T-helper 1 cell treated with Interleukin-12 subunit alpha and Interleukin-12 subunit beta and Interleukin-4 antibody, amounts not matched to agents 30 ng/mL and 1 ng/mL, for 36 hours (primary cell): ENCODE data around the gene AOC1. TPM values are rescaled to one million over a fixed set of nuclear protein-coding genes. Genes with fewer than 3 reads are reported as not detected.
"Not testable (repeated sequence)": the region's sequence is repeated elsewhere in the genome, so short reads cannot be mapped to it uniquely, and the experiment has no call there.

Source experiments
- intact Hi-C: fragments of 100-400 bp; cut with micrococcal nuclease; formaldehyde crosslinking; loops from one replicate; pipeline ENCODE4 v1.15.1; 2024
- total RNA-seq: library from RNA; stranded (reverse); gene quantifications from 2 replicates; pipeline ENCODE4 v1.2.3, GENCODE V29; 2022

AOC1 gene
- total RNA-seq, 1 donor from 2014 or later, result not detected

DNA sequence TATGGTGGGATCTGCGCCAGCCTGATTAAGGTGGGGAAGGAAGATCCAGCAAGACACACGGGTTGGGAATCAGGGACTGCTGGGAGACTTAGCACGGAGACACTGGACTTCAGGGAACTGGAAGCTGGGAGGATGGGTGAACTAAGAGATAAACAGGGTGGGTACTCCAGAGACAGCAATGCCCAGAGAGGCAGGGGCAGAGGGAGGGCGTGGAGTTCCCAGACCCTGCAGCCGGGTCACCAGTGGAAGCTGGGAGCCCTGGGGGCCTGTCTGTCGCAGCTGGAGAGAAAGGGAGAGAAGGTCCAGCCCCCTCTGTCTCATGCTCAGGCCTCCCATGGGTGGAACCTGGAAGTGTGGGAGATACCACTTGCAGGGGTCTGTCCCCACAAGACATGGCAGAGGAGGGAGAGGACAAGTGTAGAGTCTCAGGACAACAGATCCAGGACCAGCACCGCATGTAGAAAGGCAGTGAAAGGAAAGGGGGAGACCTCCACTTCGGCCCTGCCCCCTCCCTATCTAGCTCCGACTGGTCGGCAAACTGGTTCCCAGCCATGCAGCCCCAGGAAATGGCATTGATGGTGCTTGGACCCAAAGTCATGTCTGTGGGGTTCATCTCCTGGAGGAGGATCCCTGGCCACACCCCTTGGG lies 44.4 kb downstream of the AOC1 start:
- intact Hi-C loops, result no loop called here

DNA sequence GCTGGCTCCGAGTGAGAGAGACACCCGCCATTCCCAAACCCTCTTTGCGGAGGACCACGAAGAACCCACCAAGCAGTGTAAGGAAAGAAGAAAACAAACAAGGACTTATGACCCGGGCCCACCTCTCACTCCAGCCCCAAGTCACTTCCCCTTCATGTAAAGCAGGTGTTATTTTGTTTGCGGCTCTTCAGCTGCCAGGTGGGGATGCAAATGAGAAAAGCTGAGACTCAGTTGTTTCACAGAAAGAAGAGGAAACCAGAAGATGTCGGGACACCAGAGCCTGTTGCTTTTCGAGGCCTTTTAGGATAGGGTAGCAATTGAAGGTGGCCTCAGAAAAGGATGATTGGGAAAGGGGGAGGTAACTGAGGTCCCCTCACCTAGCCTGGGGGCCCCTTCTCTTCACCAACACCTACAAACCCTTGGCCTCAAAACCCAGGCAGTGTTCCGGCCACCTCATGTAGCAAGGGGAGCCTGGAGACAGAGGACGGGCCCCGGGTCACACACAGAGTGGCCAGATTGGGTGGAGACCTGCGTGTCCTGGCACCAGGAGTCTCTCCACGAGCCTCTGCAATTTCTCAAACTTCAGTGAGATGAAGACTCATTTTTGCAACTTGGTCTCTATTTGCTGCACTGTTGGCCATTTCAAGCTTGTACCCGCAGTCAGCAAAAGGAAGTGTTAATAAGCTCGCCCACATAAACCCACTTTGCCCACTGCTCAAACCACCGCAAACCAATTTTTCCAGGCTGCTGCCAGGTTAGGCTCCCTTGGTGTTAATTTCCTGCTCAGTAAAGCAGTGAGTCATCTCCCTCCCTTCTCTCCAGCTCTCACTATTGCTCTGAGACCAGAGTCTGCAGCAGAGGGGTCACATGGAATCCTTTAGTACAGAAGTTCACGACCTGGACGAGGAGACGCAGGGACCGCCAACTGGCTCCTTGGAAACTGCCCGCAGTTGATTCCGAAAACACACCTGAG lies 45.5 kb downstream of the AOC1 start:
- intact Hi-C loops, result loop anchor here (1.0 kb wide), 3 partner anchors 91 to 214 kb away; no protein-coding TSS in a partner anchor

DNA sequence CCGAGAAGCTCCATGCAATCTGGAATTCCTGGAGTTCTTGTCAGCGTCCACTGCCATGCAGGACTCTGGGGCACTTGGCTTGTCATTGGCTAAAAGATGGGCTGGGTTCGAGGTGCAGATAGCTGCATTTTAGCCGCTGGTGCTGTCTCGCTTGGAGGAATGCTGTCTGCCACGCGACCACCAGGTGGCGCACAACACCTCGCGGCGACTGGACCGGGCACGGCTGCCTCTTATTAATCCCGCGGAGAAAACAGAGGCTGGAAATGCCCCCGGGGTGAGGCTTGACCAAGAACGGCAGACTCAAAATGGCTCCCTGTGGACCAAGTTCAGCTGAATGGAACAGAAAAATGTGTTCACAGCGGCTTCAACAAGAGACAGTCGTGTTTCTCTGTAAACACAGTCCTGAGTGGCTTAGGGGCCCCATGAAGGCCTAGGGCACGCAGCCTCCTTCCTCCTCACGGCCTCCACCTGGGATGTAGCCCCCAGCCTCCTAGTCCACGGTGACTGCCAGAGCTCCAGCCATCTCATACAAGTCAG lies 46.2 kb downstream of the AOC1 start:
- intact Hi-C loops, result loop anchor here (1.0 kb wide), 3 partner anchors 90 to 213 kb away; no protein-coding TSS in a partner anchor

DNA sequence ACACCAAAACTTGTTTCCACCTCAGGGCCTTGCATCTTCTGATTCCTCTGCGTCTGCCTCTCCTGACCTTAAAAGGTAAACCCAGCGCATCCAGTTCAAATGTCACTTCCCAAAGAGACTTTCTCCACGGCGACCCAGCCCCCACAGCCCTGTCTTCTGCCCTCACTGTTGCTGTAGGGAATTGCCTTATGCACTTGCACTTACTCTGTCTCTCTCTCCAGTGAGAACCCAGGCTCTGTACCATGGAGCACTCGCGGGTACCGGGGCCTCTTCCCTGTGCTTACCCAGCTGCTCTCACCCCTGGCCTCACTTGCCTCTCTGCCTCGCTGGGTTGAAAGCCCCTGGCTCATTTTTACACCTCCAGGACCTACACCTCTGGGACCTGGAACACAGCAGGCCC lies 48.4 kb downstream of the AOC1 start:
- intact Hi-C loops, result no loop called here

DNA sequence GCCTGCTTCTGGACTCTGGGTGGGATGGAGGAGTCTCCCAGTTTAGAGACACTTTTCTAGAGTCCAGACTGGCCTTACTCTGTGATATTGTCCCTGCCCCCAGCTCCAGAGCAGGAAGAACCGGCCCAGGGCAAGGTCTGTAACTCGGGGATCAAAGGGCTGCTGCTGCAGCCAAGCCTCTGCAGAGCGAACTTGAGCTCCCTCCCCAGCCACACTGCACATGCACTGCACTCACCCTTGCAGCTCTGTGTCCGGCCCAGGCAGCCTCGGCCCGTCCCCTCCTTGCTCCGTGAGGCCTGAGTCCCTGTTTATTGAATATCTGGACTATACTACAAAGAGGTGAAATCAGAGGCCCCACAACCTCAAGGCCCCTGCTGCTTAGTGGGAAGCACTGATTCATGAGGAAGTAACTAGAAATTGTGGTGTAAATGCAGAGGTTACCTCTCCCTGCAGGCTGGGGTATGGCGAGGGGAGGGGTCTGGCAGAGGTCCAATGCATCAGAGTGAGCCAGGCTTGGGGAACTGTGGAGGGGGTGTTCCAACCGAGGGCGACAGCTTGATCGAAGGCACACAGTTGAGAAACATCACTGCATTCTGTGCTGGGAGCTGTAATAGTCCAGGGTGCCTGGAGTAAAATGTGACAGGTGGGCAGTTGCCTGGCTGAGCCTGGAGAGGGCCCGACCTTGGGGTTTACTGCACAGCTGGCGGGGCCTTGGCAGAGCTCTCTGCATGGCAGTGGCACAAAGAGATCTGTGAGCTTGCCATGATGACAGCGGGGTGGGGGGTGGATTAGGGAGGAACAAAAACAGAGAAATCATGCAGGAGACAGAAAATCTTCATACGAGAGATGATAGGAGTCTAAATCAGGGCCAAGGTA lies 49.1 kb downstream of the AOC1 start:
- intact Hi-C loops, result no loop called here

DNA sequence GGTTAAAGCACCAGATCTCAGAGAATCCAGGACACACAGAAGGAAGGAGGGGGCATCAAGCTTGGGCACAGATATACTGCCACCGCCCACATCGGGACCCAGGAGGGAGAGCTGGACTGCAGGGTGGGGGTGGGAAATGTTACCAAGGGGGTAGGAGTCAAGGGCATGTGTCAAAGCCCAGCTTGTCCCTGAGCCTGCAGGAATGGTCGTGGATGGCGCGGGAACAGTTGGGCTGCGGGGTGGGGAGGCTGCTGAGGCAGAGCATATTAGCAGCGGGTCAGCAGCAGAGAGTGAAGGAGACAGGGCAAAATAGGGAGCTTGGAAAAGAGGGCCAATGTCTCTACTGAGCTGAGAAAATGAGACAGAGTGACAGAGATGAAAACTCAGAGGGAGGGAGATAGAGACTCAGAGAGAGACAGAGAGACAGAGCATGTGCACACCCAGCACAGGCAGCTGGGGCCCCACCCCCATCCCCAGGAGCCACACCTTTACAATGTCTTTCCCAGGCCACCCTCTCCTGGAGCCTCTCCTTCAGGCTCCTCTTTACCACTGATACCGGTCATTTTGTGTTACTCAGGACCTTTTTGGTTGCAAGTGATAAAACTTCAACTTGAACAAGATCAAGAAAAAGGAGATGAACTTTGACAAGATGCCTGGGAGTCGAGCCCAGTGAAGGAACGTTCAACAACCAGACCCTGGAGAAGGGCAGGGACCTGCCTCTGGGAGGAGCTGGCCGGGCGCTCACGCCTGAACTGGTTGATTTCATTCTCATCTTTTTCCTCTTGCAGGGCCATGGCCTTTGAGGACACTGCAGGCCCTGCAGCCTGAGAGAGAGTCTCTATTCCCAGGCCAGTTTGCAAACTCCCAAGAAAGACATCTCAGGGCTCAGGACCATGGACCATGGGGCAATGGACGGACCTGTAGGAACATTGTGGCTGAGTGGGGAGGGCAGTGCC lies 50.0 kb downstream of the AOC1 start:
- intact Hi-C loops, result no loop called here

DNA sequence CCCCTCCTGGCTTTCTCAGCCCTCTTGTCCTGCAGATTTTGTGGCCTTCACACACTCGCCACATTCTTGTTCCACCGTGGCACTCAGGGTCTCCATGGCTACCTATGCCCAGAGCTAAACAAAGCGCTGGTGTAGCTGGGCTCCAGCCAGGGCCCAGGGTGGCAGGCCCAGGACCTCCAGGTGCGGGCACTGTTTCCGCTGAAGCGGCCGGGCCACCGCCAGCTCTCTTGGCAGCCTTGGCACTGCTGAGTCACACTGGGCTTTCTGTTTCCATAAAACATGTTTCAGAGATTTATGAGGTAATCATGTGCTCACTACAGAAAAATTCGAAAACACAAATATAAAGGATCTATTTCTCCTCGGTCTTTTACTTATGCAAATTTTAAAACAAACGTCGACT lies 51.3 kb downstream of the AOC1 start:
- intact Hi-C loops, result no loop called here

DNA sequence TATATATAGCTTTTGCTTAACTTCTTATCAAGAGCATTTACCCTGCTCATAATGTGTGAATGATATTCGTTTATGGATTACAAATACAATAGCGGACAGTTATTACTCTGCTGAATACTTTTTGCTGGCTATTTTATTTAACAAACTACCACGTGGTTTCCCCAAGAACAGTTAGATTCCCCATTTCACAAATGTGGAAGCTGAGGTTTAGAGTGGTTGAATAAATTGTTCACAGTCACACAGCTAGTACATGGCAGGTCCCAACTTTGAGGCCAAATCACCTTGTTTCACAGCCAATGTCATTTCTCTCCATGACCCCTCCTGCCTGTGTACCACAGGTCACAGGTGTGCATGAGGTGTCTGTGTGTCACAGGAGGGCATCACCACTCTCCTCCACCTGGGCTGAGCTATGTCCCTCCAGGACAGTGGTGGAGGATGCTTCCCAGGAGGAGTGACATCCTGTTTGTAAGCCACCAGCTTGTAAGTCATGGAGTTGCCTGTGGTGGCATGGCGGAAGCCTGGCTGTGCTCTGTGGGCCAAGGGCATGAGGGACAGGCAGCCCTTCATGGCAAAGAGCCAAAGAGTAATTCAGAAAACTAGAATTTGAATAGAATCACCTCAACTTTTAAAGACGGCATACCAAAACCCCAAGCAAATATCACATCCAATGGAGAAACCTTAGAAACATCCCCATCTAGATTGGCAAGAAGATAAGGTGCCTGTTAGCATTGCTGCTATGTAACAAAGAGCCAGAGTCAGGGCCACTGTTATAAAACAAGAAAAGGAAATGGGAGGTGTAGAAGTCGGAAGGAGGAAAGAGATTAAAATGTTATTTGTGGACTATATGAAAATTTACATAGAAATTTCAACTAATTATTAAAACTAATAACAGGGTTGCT lies 51.9 kb downstream of the AOC1 start:
- intact Hi-C loops, result no loop called here

DNA sequence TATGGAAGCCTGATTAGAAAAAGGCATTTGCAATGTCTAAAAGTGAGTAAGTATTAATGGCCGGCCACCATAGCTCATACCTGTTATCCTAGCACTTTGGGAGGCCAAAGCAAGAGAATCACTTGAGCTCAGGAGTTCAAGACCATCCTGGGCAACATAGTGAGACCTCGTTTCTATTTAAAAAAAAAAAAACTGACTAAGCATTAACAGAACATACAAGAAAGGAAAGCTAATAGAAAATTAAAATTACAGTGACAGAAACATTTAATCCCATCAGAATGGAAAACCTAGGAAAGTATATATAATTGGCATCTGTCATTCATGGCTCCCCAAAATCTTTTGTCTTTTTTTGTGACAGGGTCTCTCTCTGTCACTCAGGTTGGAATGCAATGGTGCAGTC lies 55.9 kb downstream of the AOC1 start:
- intact Hi-C loops, result no loop called here

DNA sequence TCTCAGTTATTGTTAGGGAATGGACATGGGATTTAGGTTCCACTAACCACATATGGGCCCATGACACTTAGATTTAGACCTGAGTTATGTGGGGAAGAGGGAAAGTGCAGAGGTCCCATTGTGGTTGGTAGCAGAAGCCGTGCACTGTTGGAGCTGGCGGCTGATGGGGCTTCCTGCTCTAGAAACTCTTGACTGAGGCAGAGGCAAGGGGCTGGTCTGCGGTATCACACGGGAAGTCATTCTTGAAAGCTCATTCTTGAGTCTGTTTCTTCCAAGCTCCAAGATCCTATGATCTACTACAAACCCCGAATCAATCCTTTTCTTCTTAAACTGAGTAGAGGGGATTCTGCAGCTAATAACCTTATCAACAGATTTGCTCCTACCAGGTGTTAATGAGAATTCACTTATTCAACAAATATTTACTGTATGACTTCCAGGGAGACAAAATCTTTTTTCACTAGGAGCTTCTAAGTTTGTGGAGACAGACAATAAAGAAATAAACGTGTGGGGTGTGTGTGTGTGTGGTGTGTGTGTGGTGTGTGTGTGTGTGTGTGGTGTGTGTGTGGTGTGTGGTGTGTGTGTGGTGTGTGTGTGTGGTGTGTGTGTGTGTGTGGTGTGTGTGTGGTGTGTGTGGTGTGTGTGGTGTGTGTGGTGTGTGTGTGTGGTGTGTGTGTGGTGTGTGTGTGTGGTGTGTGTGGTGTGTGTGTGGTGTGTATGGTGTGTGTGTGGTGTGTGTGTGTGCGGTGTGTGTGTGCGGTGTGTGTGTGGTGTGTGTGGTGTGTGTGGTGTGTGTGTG lies 57.1 kb downstream of the AOC1 start:
- intact Hi-C loops, result no loop called here

DNA sequence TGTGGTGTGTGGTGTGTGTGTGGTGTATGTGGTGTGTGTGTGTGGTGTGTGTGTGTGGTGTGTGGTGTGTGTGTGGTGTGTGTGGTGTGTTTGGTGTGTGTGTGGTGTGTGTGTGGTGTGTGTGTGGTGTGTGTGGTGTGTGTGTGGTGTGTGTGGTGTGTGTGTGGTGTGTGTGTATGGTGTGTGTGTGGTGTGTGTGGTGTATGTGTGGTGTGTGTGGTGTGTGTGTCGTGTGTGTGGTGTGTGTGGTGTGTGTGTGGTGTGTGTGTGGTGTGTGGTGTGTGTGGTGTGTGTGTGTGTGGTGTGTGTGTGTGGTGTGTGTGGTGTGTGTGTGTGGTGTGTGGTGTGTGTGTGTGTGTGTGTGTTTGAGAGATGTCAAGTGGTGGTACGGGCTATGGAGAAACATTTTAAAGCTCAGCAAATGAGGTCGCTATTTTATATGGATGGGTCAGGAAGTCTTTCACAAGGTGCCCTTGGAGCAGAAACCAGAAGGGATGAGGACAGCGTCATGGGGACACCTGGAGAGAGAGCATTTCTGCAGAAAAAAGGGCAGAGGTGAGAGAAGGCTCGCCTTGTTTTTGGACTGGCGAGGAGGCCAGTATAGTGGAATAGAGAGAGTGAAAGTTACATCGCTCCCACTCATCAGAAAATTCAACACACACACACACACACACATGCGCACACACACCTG lies 58.1 kb downstream of the AOC1 start:
- intact Hi-C loops, result not testable (repeated sequence)

DNA sequence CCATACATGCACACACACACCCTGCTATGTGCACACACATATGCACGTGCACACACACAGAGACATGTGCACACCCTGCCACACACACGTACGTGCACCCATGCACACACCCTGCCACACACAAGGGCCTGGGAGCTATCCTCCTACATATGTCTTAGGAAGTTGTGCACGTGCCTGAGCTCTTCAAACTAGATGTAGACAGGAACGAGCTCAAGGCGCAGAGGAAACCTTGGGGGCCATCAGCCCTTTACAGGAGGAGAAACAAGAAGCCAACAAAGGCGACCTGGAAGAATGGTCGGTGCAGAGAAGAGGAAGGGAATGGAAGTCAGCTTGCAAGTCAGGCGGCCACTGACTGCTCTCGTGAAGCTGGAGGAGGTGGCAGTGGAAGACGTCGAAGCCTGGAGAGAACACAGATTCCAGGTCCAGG lies 58.7 kb downstream of the AOC1 start:
- intact Hi-C loops, result no loop called here

Other genes starting within 250 kb of the AOC1 start
- 167 and 170 TPM in 2 replicates for gene GIMAP6, start 220.1 kb upstream of the AOC1 start, total RNA-seq
- gene GIMAP2, start 166.8 kb upstream of the AOC1 start, total RNA-seq, result 95.5 and 101 TPM in 2 replicates
- 27.2 and 27.3 TPM in 2 replicates for gene GIMAP1, start 135.9 kb upstream of the AOC1 start, total RNA-seq
- 242 and 253 TPM in 2 replicates for gene GIMAP5, start 115.1 kb upstream of the AOC1 start, total RNA-seq
- gene TMEM176B, start 52.2 kb upstream of the AOC1 start, total RNA-seq, result not detected in 2 replicates
- not detected in 2 replicates for gene TMEM176A, start 51.7 kb upstream of the AOC1 start, total RNA-seq
- 0.80 and 0.91 TPM in 2 replicates for gene KCNH2, start 125.8 kb downstream of the AOC1 start, total RNA-seq
- gene NOS3, start 138.5 kb downstream of the AOC1 start, total RNA-seq, result 10.5 and 12.1 TPM in 2 replicates
- gene ATG9B, start 172.0 kb downstream of the AOC1 start, total RNA-seq, result 6.9 and 7.2 TPM in 2 replicates
- 53.8 and 64.4 TPM in 2 replicates for gene ABCB8, start 175.9 kb downstream of the AOC1 start, total RNA-seq
- gene ASIC3, start 196.0 kb downstream of the AOC1 start, total RNA-seq, result 4.5 and 5.4 TPM in 2 replicates
- gene CDK5, start 205.4 kb downstream of the AOC1 start, total RNA-seq, result 20.0 and 20.1 TPM in 2 replicates
- gene SLC4A2, start 207.1 kb downstream of the AOC1 start, total RNA-seq, result 132 and 137 TPM in 2 replicates
- 91.8 and 95.8 TPM in 2 replicates for gene FASTK, start 228.3 kb downstream of the AOC1 start, total RNA-seq
- 55.1 and 65.4 TPM in 2 replicates for gene TMUB1, start 231.0 kb downstream of the AOC1 start, total RNA-seq
- 24.5 and 25.4 TPM in 2 replicates for gene AGAP3, start 234.0 kb downstream of the AOC1 start, total RNA-seq